Activated naive CD8-positive, alpha-beta T cell treated with anti-CD3 and anti-CD28 coated beads for 36 hours (primary cell): Measurements from ENCODE around the gene SLC22A23. TPM values are rescaled to one million over a fixed set of nuclear protein-coding genes. Genes with fewer than 3 reads are reported as not detected.

Experiments used
- DNase-seq: peaks from one replicate; pipeline ENCODE4 v3.0.0; 2021
- H3K27ac Mint-ChIP-seq: one replicate; pipeline ENCODE4 v1.8.0; 2022; ENCODE audit warnings: mild to moderate bottlenecking, moderate library complexity, mixed read lengths
- H3K27me3 Mint-ChIP-seq: one replicate; pipeline ENCODE4 v1.8.0; 2022; ENCODE audit warnings: mild to moderate bottlenecking, mixed read lengths
- H3K36me3 Mint-ChIP-seq: one replicate; pipeline ENCODE4 v1.8.0; 2021; ENCODE audit warnings: mild to moderate bottlenecking, mixed read lengths
- H3K4me1 Mint-ChIP-seq: one replicate; pipeline ENCODE4 v1.8.0; 2021; ENCODE audit warnings: mixed read lengths
- H3K4me3 Mint-ChIP-seq: one replicate; pipeline ENCODE4 v1.8.0; 2022; ENCODE audit warnings: mild to moderate bottlenecking, moderate library complexity, mixed read lengths
- H3K9me3 Mint-ChIP-seq: one replicate; pipeline ENCODE4 v1.8.0; 2022; ENCODE audit warnings: mixed read lengths
- total RNA-seq, 2 experiments: library from RNA; stranded (reverse); gene quantifications; one replicate each; pipeline ENCODE4 v1.2.3, GENCODE V29; 2021

Gene SLC22A23
- total RNA-seq, 2 experiments from 2014 or later: 0.24 to 0.41 TPM

DNA sequence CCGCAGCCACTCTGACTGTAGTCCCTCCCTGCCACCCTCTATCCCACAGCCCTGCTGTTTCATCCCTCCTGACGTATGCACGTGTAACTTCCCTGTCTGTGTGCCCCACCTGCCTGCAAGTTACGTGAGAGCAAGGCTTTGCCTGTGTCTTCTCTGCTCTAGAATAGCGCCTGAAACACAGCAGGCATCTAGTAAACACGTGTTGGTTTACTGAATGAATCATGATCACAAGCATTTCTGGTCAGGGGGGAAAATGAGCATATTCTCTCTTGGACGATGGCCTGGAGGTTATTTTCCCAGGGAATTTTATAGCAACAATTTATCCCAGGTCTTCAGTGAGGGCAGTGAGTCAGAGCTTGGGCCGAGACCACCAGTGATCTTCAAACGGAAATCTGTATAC, 159.8 kb downstream of the SLC22A23 start:
- Mint-ChIP-seq H3K27me3 (no peaks in the 10 kb centered on the region), H3K4me3 (no peak overlapping the region), H3K9me3 (no peaks in the 10 kb centered on the region), H3K36me3 (no peaks in the 10 kb centered on the region), H3K4me1 (no peaks in the 10 kb centered on the region), H3K27ac (no peak overlapping the region)
- no peak for DNase-seq

DNA sequence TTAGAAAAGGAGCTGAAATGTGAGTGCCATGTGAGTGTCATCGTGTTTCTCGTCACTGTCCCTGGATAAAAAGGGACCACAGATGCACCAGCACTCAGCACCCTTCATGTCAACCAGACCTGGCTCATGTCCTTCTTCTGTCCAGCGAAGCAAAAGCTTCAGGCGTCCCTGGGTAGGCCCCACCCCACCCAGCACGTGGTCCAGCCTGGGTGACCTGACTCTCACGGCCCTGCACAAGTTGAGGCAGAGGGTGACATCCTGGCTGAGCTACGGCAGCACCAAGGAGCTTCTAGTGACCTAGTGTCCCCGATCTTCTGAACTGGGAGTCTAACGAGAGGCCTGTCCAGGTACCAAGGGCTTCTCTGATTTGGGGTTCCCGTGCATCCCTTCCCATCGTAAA, 160.3 kb downstream of the SLC22A23 start:
- no peak for DNase-seq

DNA sequence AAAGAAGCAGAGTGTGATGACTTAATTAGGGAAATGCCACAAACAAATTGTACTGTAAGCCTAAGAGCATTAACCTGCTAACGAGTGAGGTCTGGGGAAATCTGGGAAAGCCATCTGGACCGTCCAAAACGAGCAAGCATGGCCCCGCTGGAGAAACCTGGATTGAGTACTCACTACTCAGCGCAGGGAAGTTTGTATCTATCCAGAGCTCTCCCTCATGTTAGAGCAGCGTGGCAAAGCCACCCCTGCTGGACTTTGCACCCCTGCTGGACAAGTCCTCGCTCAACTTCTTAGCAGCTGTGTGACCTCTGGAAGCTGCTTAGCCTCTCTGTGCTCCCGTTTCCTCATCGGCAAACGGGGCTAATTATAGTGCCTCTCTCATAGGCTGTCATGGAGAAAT, 160.8 kb downstream of the SLC22A23 start:
- no peaks in the 10 kb centered on the region for H3K4me1 Mint-ChIP-seq
- H3K4me3 Mint-ChIP-seq: no peak overlapping the region
- H3K27me3 Mint-ChIP-seq: no peaks in the 10 kb centered on the region
- H3K27ac Mint-ChIP-seq: no peak overlapping the region
- H3K9me3 Mint-ChIP-seq: no peaks in the 10 kb centered on the region
- H3K36me3 Mint-ChIP-seq: no peaks in the 10 kb centered on the region
- DNase-seq: no peak

More for the DNA sequence above, 160.3 kb downstream of the SLC22A23 start:
- H3K36me3 Mint-ChIP-seq: no peaks in the 10 kb centered on the region
- no peak overlapping the region for H3K27ac Mint-ChIP-seq
- no peaks in the 10 kb centered on the region for H3K9me3 Mint-ChIP-seq
- no peaks in the 10 kb centered on the region for H3K27me3 Mint-ChIP-seq
- H3K4me1 Mint-ChIP-seq: no peaks in the 10 kb centered on the region
- no peak overlapping the region for H3K4me3 Mint-ChIP-seq

DNA sequence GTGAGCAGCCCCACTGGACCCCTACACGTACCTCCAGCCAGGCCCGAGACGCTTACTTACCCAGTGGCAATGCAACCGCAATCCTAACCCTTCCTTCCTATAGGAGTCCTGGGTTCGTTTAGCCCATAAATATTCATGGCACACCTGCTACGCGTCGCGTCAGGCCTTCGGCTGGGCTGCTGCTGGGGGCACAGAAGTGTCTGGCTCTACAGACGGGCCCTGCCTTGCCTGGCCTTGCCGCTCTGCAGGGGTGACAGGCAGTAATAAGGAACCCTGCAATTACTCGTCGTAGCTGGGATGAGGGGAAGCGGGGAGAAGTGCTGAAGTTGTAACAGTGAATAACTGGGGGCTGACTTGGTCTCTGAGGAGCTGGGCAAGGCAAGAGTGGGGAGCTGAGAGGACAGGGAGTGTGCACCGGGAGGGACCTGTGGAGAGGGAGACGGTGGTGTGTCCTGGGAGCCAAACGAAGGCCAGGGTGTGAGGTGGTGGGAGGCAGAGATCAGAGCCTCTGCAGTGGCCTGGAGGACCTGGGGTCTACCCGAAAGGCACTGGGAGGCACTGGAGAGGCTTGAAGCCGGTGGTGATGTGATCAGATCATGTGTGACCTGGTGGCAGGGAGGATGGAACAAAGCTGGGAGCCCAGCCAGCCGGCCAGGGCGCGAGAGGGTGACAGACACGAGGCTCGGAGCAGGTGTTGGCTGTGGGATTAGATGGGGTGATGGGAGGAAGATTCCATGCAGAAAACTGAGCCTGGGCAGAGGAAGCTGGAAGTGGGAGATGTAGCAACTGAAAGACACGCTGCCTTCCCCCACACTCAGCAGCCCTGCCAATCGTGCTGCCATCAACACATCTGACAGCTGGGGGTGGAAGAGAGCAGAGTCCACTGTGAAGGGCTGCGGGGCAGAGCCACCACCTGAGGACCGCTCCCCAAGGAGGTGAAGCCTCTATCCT, 161.7 kb downstream of the SLC22A23 start:
- H3K36me3 Mint-ChIP-seq: no peaks in the 10 kb centered on the region
- no peaks in the 10 kb centered on the region for H3K9me3 Mint-ChIP-seq
- no peaks in the 10 kb centered on the region for H3K4me1 Mint-ChIP-seq
- no peak overlapping the region for H3K4me3 Mint-ChIP-seq
- no peak overlapping the region for H3K27ac Mint-ChIP-seq
- DNase-seq: no peak
- H3K27me3 Mint-ChIP-seq: no peaks in the 10 kb centered on the region

DNA sequence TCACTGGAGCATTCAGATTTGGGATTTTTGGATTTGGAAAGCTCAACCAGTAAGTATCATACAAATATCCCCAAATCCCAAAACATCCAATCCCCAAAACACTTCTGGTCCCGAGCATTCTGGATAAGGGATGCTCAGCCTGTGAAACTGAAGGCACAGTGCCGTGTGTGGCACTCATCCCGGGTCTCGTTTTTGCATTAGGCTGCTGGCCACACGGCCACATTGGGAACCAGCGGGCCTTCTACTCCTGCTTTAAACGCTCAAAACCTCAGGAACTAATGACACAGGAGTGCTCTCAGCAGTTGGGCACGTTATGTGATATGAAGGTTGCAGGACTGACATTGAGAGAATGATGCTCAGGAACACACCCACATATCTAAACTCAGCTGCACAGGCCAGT, 162.5 kb downstream of the SLC22A23 start:
- no peak overlapping the region for H3K27ac Mint-ChIP-seq
- H3K4me3 Mint-ChIP-seq: no peak overlapping the region
- no peak for DNase-seq
- no peaks in the 10 kb centered on the region for H3K9me3 Mint-ChIP-seq
- H3K27me3 Mint-ChIP-seq: no peaks in the 10 kb centered on the region
- no peaks in the 10 kb centered on the region for H3K36me3 Mint-ChIP-seq
- no peaks in the 10 kb centered on the region for H3K4me1 Mint-ChIP-seq

DNA sequence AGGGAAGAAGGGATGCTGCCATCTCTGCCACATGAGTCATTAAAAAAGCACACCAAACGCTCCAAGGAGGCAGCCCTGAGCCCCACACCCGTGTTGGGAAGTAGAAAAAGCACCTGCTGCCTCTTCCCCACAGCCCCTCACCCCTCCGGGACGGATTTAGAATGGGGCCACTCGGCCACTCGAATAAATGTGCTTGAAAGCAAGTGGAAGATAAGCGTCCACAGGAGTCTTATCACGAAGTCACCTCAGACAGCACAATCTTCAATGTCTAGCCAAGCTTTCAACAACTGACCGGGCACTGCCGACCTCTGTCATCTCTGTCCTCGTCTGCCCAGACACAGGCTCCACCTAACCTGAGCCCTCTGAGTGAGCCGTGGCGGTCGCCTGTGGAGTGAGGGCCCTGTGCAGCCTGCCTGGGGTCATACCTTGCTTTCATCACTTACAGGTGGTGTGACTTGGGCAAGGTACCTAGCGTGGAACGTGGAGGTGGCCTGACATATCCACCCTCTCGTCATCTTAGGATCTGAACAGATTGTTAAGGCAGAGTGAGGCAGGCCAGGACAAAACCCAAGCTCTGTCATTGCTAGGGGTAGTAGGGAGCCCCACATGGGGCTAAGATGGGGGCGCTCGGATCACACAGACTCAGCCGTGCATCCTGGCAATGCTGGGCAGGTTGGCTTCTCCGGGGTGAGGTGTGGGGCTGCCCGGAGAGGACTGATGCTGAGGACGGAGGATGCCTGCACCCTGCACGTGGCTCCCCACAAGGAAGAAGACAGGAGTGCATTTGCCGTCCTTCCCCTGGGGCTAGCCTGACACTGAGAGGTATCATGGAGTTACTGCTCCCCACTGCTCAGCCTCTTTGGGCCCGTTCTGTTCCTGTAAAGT, 163.3 kb downstream of the SLC22A23 start:
- H3K4me3 Mint-ChIP-seq: no peak overlapping the region
- DNase-seq: no peak
- no peaks in the 10 kb centered on the region for H3K36me3 Mint-ChIP-seq
- H3K27ac Mint-ChIP-seq: no peak overlapping the region
- H3K27me3 Mint-ChIP-seq: no peaks in the 10 kb centered on the region
- H3K9me3 Mint-ChIP-seq: no peaks in the 10 kb centered on the region
- H3K4me1 Mint-ChIP-seq: no peaks in the 10 kb centered on the region

DNA sequence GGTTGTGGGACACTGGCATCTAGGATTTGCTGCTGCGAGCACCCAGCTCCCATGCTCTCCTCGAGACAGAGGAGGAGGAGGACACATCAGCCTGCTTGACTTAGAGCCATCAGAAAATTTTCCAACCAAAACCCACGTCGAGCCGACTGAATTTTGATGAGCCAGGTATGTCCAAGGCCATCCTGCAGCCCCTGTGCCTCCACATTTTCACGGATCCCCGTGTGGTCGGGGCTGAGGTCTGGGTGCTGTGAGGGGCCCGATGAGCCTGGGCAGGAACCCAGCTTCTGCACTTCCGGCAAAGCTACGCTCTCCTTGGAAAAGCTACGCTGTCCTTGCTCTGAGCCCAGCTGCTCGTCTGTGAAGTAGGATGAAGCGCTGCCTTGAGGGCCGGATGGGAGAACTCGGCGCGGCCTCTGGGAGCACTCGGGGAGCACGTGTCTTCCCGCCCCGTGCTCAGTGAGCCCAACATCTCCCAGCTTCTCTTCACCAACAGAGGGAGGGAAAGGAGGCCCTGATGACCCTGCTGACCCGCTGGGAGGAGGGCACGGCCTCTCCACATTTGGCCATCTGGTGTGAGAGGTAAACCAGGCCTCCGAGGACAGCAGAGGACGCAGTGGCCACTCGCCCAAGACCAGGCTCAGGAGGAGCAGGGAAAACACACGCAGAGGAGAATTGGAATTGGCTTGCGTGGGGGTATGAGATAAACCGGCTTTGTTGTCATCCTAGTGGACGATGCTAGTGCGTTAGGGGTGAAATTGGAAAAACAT, 164.2 kb downstream of the SLC22A23 start:
- no peaks in the 10 kb centered on the region for H3K9me3 Mint-ChIP-seq
- no peaks in the 10 kb centered on the region for H3K27me3 Mint-ChIP-seq
- no peaks in the 10 kb centered on the region for H3K4me1 Mint-ChIP-seq
- H3K4me3 Mint-ChIP-seq: no peak overlapping the region
- no peaks in the 10 kb centered on the region for H3K36me3 Mint-ChIP-seq
- no peak overlapping the region for H3K27ac Mint-ChIP-seq
- DNase-seq: no peak

DNA sequence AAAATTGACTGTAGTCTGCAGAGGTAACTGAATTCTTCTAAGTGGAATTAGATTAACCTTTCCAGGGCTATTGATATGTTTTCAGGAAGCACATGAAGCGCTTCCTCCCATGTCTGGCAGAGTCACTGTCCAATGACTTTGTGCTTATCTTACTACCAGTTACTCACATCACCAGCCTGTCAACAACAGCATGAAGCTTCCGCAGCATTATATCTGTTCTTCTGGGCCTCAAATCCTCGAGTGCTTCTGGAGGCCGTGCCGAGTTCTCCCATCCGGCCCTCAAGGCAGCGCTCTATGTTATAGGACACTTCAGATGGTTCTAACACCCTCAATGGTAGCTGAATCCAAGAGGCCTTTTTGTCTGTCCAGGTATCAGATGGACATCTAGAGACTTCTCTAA, 164.9 kb downstream of the SLC22A23 start:
- H3K27me3 Mint-ChIP-seq: no peaks in the 10 kb centered on the region
- no peak overlapping the region for H3K27ac Mint-ChIP-seq
- H3K4me1 Mint-ChIP-seq: no peaks in the 10 kb centered on the region
- no peak for DNase-seq
- H3K36me3 Mint-ChIP-seq: no peaks in the 10 kb centered on the region
- no peak overlapping the region for H3K4me3 Mint-ChIP-seq
- H3K9me3 Mint-ChIP-seq: no peaks in the 10 kb centered on the region

DNA sequence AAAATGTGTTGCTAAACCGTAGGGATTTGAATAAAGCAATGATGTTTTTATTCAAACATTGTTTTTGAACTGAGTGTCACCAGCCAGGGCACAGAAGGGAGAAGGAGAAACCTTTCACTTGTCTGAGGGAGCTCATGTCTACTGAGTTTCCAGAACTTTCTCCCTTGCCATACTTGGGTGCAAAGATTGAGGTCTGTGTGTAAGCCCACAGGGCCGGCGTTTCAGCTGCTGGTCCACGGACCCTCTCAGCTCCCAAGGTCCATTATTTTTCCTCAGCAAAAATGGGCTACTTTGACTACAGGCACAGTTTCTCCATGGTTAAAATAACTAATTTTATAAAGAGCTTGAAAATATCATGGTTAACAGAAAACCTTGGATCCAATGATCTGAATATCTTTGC, 165.5 kb downstream of the SLC22A23 start:
- Mint-ChIP-seq H3K9me3 (no peaks in the 10 kb centered on the region), H3K27ac (no peak overlapping the region), H3K36me3 (no peaks in the 10 kb centered on the region), H3K27me3 (no peaks in the 10 kb centered on the region), H3K4me1 (no peaks in the 10 kb centered on the region), H3K4me3 (no peak overlapping the region)
- no peak for DNase-seq

DNA sequence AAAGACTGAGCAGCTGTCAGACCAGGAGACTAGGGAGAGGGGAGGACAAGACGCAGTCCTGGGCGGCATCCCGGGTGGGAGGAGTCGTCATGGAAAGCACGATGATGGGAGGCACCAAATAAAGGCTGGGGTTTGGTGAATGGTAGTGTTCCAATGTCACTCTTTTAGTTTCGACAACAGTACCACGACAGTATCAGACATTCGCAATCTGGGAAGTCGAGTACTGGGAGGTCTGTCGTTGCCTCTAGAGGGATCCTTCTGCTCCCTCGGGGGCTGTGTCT, 166.0 kb downstream of the SLC22A23 start:
- no peaks in the 10 kb centered on the region for H3K27me3 Mint-ChIP-seq
- no peak for DNase-seq
- H3K4me3 Mint-ChIP-seq: no peak overlapping the region
- no peaks in the 10 kb centered on the region for H3K36me3 Mint-ChIP-seq
- no peaks in the 10 kb centered on the region for H3K4me1 Mint-ChIP-seq
- no peak overlapping the region for H3K27ac Mint-ChIP-seq
- no peaks in the 10 kb centered on the region for H3K9me3 Mint-ChIP-seq

DNA sequence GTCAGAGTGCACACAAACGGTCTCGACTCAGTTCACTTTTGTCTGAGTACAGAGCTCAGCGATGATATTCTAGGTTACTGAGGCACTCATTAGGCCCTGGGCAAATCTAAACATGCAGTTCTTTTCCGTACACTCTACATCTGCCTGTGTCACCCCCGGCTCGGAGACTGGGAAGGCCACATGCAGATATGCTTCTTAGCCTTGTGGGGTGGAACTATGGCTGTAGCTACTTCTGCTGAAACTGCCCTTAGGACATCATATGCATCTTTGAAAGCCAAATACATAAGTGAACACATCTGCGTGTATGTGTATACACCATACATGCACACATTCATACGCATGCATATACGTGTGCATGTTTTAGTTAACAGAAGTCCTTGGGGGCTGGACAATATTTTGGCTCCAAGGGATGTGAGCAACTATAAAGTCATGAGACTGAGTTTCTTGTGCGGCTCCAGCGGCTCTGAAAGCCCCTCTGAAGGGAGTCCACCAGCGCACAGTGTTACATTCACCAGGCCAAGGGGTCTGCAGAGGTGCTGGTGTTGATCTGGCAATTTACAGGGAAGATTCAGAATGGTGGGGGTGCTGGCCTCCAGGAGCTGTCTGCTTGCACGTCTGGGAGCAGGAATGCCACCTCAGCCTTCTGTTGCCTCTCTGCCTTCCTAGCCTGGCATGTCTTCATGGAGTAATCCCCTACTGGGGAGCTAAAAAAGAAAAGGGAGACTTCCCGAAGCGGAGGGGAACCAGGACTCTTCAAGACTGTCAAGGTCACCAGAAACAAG, 166.5 kb downstream of the SLC22A23 start:
- Mint-ChIP-seq H3K4me3 (no peak overlapping the region), H3K27me3 (no peaks in the 10 kb centered on the region), H3K4me1 (no peaks in the 10 kb centered on the region), H3K27ac (no peak overlapping the region), H3K36me3 (no peaks in the 10 kb centered on the region), H3K9me3 (no peaks in the 10 kb centered on the region)
- no peak for DNase-seq

DNA sequence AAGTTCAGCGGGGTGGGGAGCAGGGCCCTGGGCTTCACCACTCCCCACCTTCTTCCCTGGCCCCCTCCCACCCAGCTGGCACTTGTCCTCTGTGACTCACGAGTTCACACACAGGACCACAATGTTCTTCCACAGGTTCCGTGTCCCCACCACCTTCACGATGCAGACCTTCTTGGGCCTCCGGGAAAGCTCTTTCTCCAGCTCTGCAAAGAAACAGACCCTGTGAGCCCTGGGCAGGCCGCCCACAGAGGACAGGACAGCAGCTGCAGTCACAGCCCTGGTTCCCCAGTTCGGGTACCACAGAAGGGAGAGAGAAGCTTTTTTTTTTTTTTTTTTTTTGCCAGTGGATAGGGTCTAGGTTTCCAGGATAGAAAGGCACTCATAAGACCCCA, 167.2 kb downstream of the SLC22A23 start:
- H3K9me3 Mint-ChIP-seq: no peaks in the 10 kb centered on the region
- no peaks in the 10 kb centered on the region for H3K27me3 Mint-ChIP-seq
- no peaks in the 10 kb centered on the region for H3K36me3 Mint-ChIP-seq
- no peak overlapping the region for H3K4me3 Mint-ChIP-seq
- no peaks in the 10 kb centered on the region for H3K4me1 Mint-ChIP-seq
- no peak for DNase-seq
- no peak overlapping the region for H3K27ac Mint-ChIP-seq

DNA sequence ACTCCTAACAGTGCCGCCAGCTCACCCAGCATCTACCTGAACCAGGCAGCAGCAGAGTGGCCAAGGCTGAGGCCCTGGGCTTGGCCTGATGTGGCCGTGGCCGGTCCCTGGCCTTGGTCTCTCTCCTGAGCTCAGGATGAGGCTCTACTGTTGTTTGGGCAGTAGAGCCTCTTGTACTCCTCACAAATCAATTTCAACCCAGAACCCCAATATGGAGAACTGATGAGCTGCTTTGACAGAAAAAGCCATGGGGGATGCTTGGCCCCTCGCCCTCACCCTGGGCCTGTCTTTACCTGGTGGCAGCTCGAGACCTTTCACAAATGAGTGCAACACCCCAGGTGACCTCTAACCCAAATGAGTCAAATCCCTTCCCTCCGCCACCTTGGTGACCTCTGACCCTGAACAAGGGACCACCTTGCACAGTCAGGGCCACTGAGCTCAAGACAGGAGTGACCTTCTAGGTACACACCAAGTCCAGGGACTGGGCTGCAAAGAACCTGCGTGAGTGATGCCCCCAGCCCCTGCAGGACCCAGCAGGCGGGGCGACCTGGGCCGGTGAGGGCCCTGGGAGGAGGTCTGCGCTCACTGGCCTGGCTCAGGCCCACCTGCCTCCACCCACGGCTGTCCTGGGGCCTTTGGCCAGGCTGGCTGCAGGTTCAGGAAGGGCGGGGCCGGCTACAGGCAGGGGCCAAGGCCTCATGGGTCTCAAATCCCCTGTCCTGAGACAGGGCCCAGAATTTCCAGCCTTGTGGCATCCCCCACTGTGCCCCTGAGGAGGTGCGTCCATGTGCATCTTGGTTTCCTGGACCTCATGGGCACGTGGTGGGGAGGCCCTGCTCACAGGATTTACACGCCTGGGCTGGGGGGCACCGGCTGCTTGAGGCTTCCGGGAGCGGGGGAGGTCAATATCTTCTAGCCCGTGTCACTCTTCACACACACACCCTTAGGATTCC, 167.9 kb downstream of the SLC22A23 start:
- no peaks in the 10 kb centered on the region for H3K9me3 Mint-ChIP-seq
- H3K4me1 Mint-ChIP-seq: no peaks in the 10 kb centered on the region
- no peaks in the 10 kb centered on the region for H3K27me3 Mint-ChIP-seq
- H3K4me3 Mint-ChIP-seq: no peak overlapping the region
- H3K36me3 Mint-ChIP-seq: no peaks in the 10 kb centered on the region
- no peak for DNase-seq
- no peak overlapping the region for H3K27ac Mint-ChIP-seq
